Adipocyte (in vitro differentiated cells): ENCODE data around the gene ZNF154.
A peak's percentile ranks its signal among the peaks of the same experiment; 100 is the strongest.
"Not testable (repeated sequence)": the region's sequence is repeated elsewhere in the genome, so short reads cannot be mapped to it uniquely, and the experiment has no call there.

Experiments used
- DNase-seq: peaks from one replicate; pipeline ENCODE4 v3.0.0-alpha.2; 2015; ENCODE audit warnings: low read depth
- H3K27me3 ChIP-seq: replicated peaks from 2 replicates; pipeline ENCODE4 v1.7.0; 2013; ENCODE audit warnings: mild to moderate bottlenecking, low read length, moderate library complexity; ENCODE audit not compliant: control insufficient read depth, insufficient read depth
- H3K36me3 ChIP-seq: 2 replicates; pipeline ENCODE4 v1.7.0; 2013; ENCODE audit warnings: low read length, mild to moderate bottlenecking, moderate library complexity; ENCODE audit not compliant: control insufficient read depth, insufficient read depth, severe bottlenecking
- H3K4me1 ChIP-seq: 2 replicates; pipeline ENCODE4 v1.7.0; 2013; ENCODE audit warnings: mild to moderate bottlenecking, low read length, moderate library complexity; ENCODE audit not compliant: control insufficient read depth, insufficient read depth
- H3K4me3 ChIP-seq: 2 replicates; pipeline ENCODE4 v1.7.0; 2013; ENCODE audit warnings: mild to moderate bottlenecking, low read length, moderate library complexity
- H3K9ac ChIP-seq: 2 replicates; pipeline ENCODE4 v1.7.0; 2013; ENCODE audit warnings: mild to moderate bottlenecking, low read length, moderate library complexity
- H3K9me3 ChIP-seq: 2 replicates; pipeline ENCODE4 v1.7.0; 2013; ENCODE audit warnings: mild to moderate bottlenecking, low read length, moderate library complexity; ENCODE audit not compliant: control insufficient read depth

ZNF154 gene

GRCh38 chr19:57708641-57709361, at the start of gene ZNF154:
Gene ZNF154 (minus strand): TSS chr19:57709204. CDS start chr19:57708971, 233 bp downstream.
- Histone ChIP-seq H3K4me1 (peaks cover 7% of the 10 kb centered on the region), H3K36me3 (peaks cover 12% of the 10 kb centered on the region), H3K27me3 (no peaks in the 10 kb centered on the region), H3K4me3 (peak within 1 kb of the TSS; percentile 92), H3K9me3 (no peaks in the 10 kb centered on the region), H3K9ac (peak within 1 kb of the TSS; percentile 88)
- peak; percentile 69 for DNase-seq

GRCh38 chr19:57757941-57758340, 48.9 kb upstream of the ZNF154 start:
- Histone ChIP-seq H3K9ac (no peak overlapping the region), H3K4me1 (no peaks in the 10 kb centered on the region), H3K9me3 (peaks cover 27% of the 10 kb centered on the region), H3K27me3 (no peaks in the 10 kb centered on the region), H3K36me3 (peaks cover 85% of the 10 kb centered on the region), H3K4me3 (no peak overlapping the region)
- no peak for DNase-seq

- Histone ChIP-seq H3K36me3 (peaks cover 98% of the 10 kb centered on the region), H3K4me1 (no peaks in the 10 kb centered on the region), H3K27me3 (no peaks in the 10 kb centered on the region), H3K9me3 (peaks cover 32% of the 10 kb centered on the region), H3K4me3 (no peak overlapping the region), H3K9ac (no peak overlapping the region)
- no peak for DNase-seq
Observed at GRCh38 chr19:57755031-57755430, 46.0 kb upstream of the ZNF154 start.

GRCh38 chr19:57754091-57754673, 45.2 kb upstream of the ZNF154 start:
- Histone ChIP-seq H3K4me1 (no peaks in the 10 kb centered on the region), H3K4me3 (no peak overlapping the region), H3K9me3 (peaks cover 32% of the 10 kb centered on the region), H3K9ac (no peak overlapping the region), H3K27me3 (no peaks in the 10 kb centered on the region), H3K36me3 (peaks cover 95% of the 10 kb centered on the region)
- DNase-seq, result no peak

- peak overlapping the region; percentile 94 for H3K9ac ChIP-seq
- peaks cover 6% of the 10 kb centered on the region for H3K9me3 ChIP-seq
- H3K27me3 ChIP-seq, result no peaks in the 10 kb centered on the region
- H3K4me1 ChIP-seq, result peaks cover 15% of the 10 kb centered on the region
- H3K4me3 ChIP-seq, result peak overlapping the region; percentile 93
- peaks cover 35% of the 10 kb centered on the region for H3K36me3 ChIP-seq
- DNase-seq, result no peak
Observed at GRCh38 chr19:57748029-57748428, 39.0 kb upstream of the ZNF154 start.

GRCh38 chr19:57747472-57747807, 38.4 kb upstream of the ZNF154 start:
- H3K27me3 ChIP-seq, result no peaks in the 10 kb centered on the region
- peak; percentile 9 for DNase-seq
- no peaks in the 10 kb centered on the region for H3K9me3 ChIP-seq
- H3K9ac ChIP-seq, result peak overlapping the region; percentile 94
- peaks cover 15% of the 10 kb centered on the region for H3K4me1 ChIP-seq
- peak overlapping the region; percentile 93 for H3K4me3 ChIP-seq
- peaks cover 30% of the 10 kb centered on the region for H3K36me3 ChIP-seq

GRCh38 chr19:57746580-57747471, 37.8 kb upstream of the ZNF154 start, which contains the start of gene ZNF776:
Gene ZNF776 (plus strand): TSS chr19:57746815. CDS start chr19:57747059, 244 bp downstream.
- peak within 1 kb of the TSS; percentile 94 for H3K9ac ChIP-seq
- H3K4me3 ChIP-seq, result peak within 1 kb of the TSS; percentile 93
- H3K27me3 ChIP-seq, result no peaks in the 10 kb centered on the region
- peaks cover 23% of the 10 kb centered on the region for H3K36me3 ChIP-seq
- no peaks in the 10 kb centered on the region for H3K9me3 ChIP-seq
- H3K4me1 ChIP-seq, result peaks cover 15% of the 10 kb centered on the region
- peak; percentile 97 for DNase-seq

- not testable (repeated sequence) for H3K9me3 ChIP-seq
Observed at GRCh38 chr19:57738770-57739169, 29.8 kb upstream of the ZNF154 start.

GRCh38 chr19:57738320-57738719, 29.3 kb upstream of the ZNF154 start:
- not testable (repeated sequence) for H3K36me3 ChIP-seq, H3K9me3 ChIP-seq, H3K4me1 ChIP-seq, H3K4me3 ChIP-seq, H3K9ac ChIP-seq, H3K27me3 ChIP-seq
- DNase-seq, result peak; percentile 49

More at GRCh38 chr19:57738770-57739169, 29.8 kb upstream of the ZNF154 start:
- H3K9ac ChIP-seq, DNase-seq, H3K36me3 ChIP-seq, H3K27me3 ChIP-seq, H3K4me1 ChIP-seq, H3K4me3 ChIP-seq: not testable (repeated sequence)

- DNase-seq, result no peak
- H3K4me3 ChIP-seq, result peak overlapping the region; percentile 2
- no peaks in the 10 kb centered on the region for H3K4me1 ChIP-seq
Observed at GRCh38 chr19:57720878-57721277, 11.9 kb upstream of the ZNF154 start.

GRCh38 chr19:57719901-57720519, 11.0 kb upstream of the ZNF154 start:
- H3K36me3 ChIP-seq, result peaks cover 34% of the 10 kb centered on the region
- H3K4me1 ChIP-seq, result no peaks in the 10 kb centered on the region
- H3K9me3 ChIP-seq, result peaks cover 24% of the 10 kb centered on the region
- peak overlapping the region; percentile 2 for H3K4me3 ChIP-seq
- H3K27me3 ChIP-seq, result no peaks in the 10 kb centered on the region
- DNase-seq, result no peak
- H3K9ac ChIP-seq, result no peak overlapping the region

More at GRCh38 chr19:57720878-57721277, 11.9 kb upstream of the ZNF154 start:
- Histone ChIP-seq H3K9me3 (peaks cover 24% of the 10 kb centered on the region), H3K9ac (no peak overlapping the region), H3K27me3 (no peaks in the 10 kb centered on the region), H3K36me3 (peaks cover 34% of the 10 kb centered on the region)
